A673 (cell line): ENCODE data around the gene PDZD4. TPM values are rescaled to one million over a fixed set of nuclear protein-coding genes. Genes with fewer than 3 reads are reported as not detected.

Experiments used
- BruUV-seq: library from RNA; stranded (reverse); fragments of 400-500 nt; replicated peaks from 2 replicates; lab custom pipeline; 2021; lab: Mats Ljungman, UMichigan
- CTCF ChIA-PET: fragments of 300-600 bp; sonication (Branson Sonifier 250); formaldehyde crosslinking; loops from one replicate; lab custom pipeline; 2022; ENCODE audit warnings: antibody characterized with exemption; lab: Charles Lee
- POLR2A ChIA-PET: fragments of 300-600 bp; sonication (Branson Sonifier 250); formaldehyde crosslinking; loops from one replicate; lab custom pipeline; 2022; ENCODE audit warnings: antibody characterized with exemption; ENCODE audit not compliant: low non-redundant PET; lab: Charles Lee
- DNase-seq: peaks from one replicate; pipeline ENCODE4 v3.0.0-alpha.2; 2015; ENCODE audit warnings: low spot score
- H3K27ac ChIP-seq: fragments of 200-600 bp; sonication (generic); 2 replicates; pipeline ENCODE4 v1.5.1; 2016; ENCODE audit warnings: mixed run types, low read depth, mild to moderate bottlenecking, mixed read lengths, antibody characterized with exemption, low read length; ENCODE audit not compliant: poor library complexity, severe bottlenecking
- H3K27me3 ChIP-seq: fragments of 200-600 bp; sonication (generic); replicated peaks from 2 replicates; pipeline ENCODE4 v1.6.1; 2017; ENCODE audit warnings: mixed run types, low read depth, mild to moderate bottlenecking, mixed read lengths, antibody characterized with exemption, low read length; ENCODE audit not compliant: insufficient read depth, poor library complexity
- H3K36me3 ChIP-seq: fragments of 200-600 bp; sonication (generic); 2 replicates; pipeline ENCODE4 v1.6.1; 2016; ENCODE audit warnings: mixed run types, mild to moderate bottlenecking, mixed read lengths, antibody characterized with exemption, low read length; ENCODE audit not compliant: insufficient read depth, poor library complexity, severe bottlenecking
- H3K4me1 ChIP-seq: fragments of 200-600 bp; sonication (generic); 2 replicates; pipeline ENCODE4 v1.6.1; 2017; ENCODE audit warnings: mixed run types, mild to moderate bottlenecking, mixed read lengths, antibody characterized with exemption, low read length; ENCODE audit not compliant: insufficient read depth, poor library complexity, severe bottlenecking
- H3K4me3 ChIP-seq: fragments of 200-600 bp; sonication (generic); 2 replicates; pipeline ENCODE4 v1.5.1; 2016; ENCODE audit warnings: low read depth, mixed run types, mild to moderate bottlenecking, mixed read lengths, low read length; ENCODE audit not compliant: poor library complexity, severe bottlenecking
- H3K9me3 ChIP-seq: fragments of 200-600 bp; sonication (generic); 2 replicates; pipeline ENCODE4 v1.6.1; 2016; ENCODE audit warnings: mixed run types, low read depth, mild to moderate bottlenecking, mixed read lengths, antibody characterized with exemption, low read length; ENCODE audit not compliant: poor library complexity, severe bottlenecking
- EZH2 ChIP-seq: fragments of 200-600 bp; sonication (generic); IDR thresholded peaks from 2 replicates; pipeline ENCODE4 v1.6.1; 2017; ENCODE audit warnings: borderline replicate concordance, low read depth, mild to moderate bottlenecking, mixed read lengths, antibody characterized with exemption, low read length; ENCODE audit not compliant: poor library complexity, severe bottlenecking
- intact Hi-C: fragments of 100-400 bp; cut with micrococcal nuclease; formaldehyde crosslinking; loops from one replicate; pipeline ENCODE4 v1.10.0; 2022; ENCODE audit not compliant: unreplicated experiment
- total RNA-seq: library from RNA; stranded (reverse); gene quantifications from 2 replicates; pipeline ENCODE4 v1.2.3, GENCODE V29; 2021
- TF ChIP-seq, protein P1 (sequence below): fragments of 300-800, 200-600 bp; sonication (generic); conservative IDR thresholded peaks from 2 replicates; pipeline ENCODE4 v1.5.1; 2017; ENCODE audit warnings: low read depth, mild to moderate bottlenecking, antibody characterized with exemption, low read length, moderate library complexity, mixed read lengths

PDZD4 gene
- total RNA-seq, 1 experiment from 2014 or later = 2.6 TPM

DNA sequence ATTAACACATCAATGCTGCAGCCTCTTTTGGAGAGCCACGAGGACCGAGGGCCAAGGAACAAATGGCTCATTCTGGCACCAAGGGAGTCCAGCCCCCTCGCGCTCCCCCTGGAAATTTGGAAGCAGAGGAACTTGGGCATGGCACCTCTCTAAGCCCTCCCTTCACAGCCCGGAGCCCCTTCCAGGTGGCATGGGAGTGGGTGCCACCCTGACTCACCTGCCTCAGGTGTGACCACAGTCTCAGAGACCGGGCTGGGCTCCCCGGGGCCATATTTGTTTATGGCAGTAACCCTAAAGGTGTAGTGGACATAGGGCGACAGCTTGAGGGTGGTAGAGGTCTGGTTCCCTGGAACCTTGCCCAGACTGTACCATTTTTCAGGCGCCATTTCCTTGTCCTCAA, 36.8 kb upstream of the PDZD4 start:
- Histone ChIP-seq H3K27ac (no peak overlapping the region), H3K9me3 (no peaks in the 10 kb centered on the region), H3K4me3 (no peak overlapping the region), H3K36me3 (no peaks in the 10 kb centered on the region), H3K4me1 (no peaks in the 10 kb centered on the region), H3K27me3 (no peaks in the 10 kb centered on the region)
- POLR2A ChIA-PET = no interaction called here
- no TSS peak for BruUV-seq
- intact Hi-C loops = no loop called here
- CTCF ChIA-PET = no interaction called here
- no peak for TF ChIP-seq EZH2
- TF ChIP-seq, protein P1, sequence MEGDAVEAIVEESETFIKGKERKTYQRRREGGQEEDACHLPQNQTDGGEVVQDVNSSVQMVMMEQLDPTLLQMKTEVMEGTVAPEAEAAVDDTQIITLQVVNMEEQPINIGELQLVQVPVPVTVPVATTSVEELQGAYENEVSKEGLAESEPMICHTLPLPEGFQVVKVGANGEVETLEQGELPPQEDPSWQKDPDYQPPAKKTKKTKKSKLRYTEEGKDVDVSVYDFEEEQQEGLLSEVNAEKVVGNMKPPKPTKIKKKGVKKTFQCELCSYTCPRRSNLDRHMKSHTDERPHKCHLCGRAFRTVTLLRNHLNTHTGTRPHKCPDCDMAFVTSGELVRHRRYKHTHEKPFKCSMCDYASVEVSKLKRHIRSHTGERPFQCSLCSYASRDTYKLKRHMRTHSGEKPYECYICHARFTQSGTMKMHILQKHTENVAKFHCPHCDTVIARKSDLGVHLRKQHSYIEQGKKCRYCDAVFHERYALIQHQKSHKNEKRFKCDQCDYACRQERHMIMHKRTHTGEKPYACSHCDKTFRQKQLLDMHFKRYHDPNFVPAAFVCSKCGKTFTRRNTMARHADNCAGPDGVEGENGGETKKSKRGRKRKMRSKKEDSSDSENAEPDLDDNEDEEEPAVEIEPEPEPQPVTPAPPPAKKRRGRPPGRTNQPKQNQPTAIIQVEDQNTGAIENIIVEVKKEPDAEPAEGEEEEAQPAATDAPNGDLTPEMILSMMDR = no peak
- no peak for DNase-seq

DNA sequence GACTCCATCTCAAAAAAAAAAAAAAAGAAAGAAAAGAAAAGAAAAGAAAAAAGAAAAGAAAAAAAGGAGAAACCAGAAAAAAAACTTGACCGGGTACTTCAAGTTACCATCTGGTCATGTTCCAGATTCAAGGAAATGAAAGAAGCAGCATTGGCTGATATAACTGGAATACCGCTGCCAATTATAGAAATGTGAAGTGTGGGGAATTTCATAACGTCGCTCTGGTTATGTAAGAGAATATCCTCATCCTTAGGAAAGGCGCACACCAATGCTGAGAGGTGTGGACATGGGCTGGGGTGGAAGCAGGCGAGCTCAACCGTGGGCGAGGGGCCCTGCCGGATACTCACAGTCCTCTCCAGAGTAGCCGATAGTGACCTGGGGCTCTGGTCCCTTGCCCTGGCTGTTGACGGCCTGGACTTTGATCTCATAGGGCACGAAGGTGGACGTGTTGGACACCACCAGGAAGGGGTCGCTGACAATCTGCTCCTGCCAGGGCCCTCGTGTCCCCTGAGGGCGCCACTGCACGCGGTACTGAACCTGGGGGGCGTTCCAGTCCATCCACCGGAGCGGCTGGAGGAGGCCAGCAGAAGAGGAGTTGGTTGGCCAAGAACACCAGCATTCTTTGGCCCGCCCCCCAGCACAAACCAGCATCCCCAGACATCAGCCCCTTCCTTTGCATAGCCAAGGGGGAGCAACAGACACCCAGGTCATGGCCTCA, 36.1 kb upstream of the PDZD4 start:
- no peaks in the 10 kb centered on the region for H3K27me3 ChIP-seq
- no peak overlapping the region for H3K27ac ChIP-seq
- no TSS peak for BruUV-seq
- H3K4me1 ChIP-seq = no peaks in the 10 kb centered on the region
- ChIA-PET POLR2A (no interaction called here), CTCF (no interaction called here)
- DNase-seq = no peak
- TF ChIP-seq, protein P1 = no peak
- no peak for TF ChIP-seq EZH2
- H3K36me3 ChIP-seq = no peaks in the 10 kb centered on the region
- H3K4me3 ChIP-seq = no peak overlapping the region
- intact Hi-C loops = no loop called here
- H3K9me3 ChIP-seq = no peaks in the 10 kb centered on the region

DNA sequence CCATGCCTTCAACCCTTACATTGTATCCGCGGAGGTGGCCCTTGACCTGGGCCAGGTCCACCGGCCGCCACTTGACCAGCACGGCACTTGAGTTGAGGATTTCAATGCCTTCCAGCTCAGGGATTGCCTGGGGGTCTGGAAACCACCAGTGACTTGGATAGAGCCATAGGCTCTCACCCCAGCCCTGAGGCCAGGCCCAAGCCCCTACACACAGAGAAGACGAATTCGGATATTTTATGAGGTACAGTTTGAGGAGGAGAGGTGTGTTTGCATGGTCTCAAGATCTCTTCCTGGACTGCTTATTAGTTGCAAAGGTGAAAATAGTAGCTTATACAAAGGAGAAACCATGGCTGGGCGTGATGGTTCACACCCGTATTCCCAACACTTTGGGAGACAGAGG, 35.3 kb upstream of the PDZD4 start:
- TF ChIP-seq EZH2 = no peak
- TF ChIP-seq, protein P1 = no peak
- CTCF ChIA-PET = no interaction called here

More for the DNA sequence above, 35.3 kb upstream of the PDZD4 start:
- H3K36me3 ChIP-seq = no peaks in the 10 kb centered on the region
- H3K27ac ChIP-seq = no peak overlapping the region
- H3K9me3 ChIP-seq = no peaks in the 10 kb centered on the region
- intact Hi-C loops = no loop called here
- no peaks in the 10 kb centered on the region for H3K4me1 ChIP-seq
- no peak overlapping the region for H3K4me3 ChIP-seq
- DNase-seq = no peak
- BruUV-seq = no TSS peak
- POLR2A ChIA-PET = no interaction called here
- H3K27me3 ChIP-seq = no peaks in the 10 kb centered on the region
